Mesenchymal stem cell (in vitro differentiated cells and primary cell): ENCODE measurements around the gene IGFL4.

Source experiments
- DNase-seq: peaks from one replicate; pipeline ENCODE4 v3.0.0-alpha.2; 2013
- H2AFZ ChIP-seq: one replicate; pipeline ENCODE4 v1.6.1; 2013; ENCODE audit warnings: low read depth, mild to moderate bottlenecking, control low read depth, inconsistent platforms, low read length, moderate library complexity
- H2AK5ac ChIP-seq: 2 replicates; pipeline ENCODE4 v1.6.1; 2013; ENCODE audit warnings: low read length, moderate library complexity, mild to moderate bottlenecking, inconsistent platforms; ENCODE audit not compliant: severe bottlenecking
- H2BK120ac ChIP-seq: one replicate; pipeline ENCODE4 v1.6.1; 2013; ENCODE audit warnings: low read depth, mild to moderate bottlenecking, inconsistent platforms, low read length, moderate library complexity
- H2BK12ac ChIP-seq, 2 experiments: one replicate each; pipeline ENCODE4 v1.6.1; 2013; ENCODE audit warnings: inconsistent platforms in 2 of 2, low read length in 2 of 2, mild to moderate bottlenecking in 2 of 2, moderate library complexity in 2 of 2, control low read depth in 1 of 2
- H2BK15ac ChIP-seq: one replicate; pipeline ENCODE4 v1.6.1; 2013; ENCODE audit warnings: mild to moderate bottlenecking, low read depth, inconsistent platforms; ENCODE audit not compliant: poor library complexity, severe bottlenecking
- H2BK5ac ChIP-seq: 2 replicates; pipeline ENCODE4 v1.6.1; 2013; ENCODE audit warnings: low read depth, mild to moderate bottlenecking, low read length, control low read depth, inconsistent platforms; ENCODE audit not compliant: poor library complexity, severe bottlenecking
- H3K14ac ChIP-seq, 2 experiments: one replicate each; pipeline ENCODE4 v1.6.1; 2013; ENCODE audit warnings: inconsistent platforms in 2 of 2, low read length in 2 of 2, control low read depth in 1 of 2, mild to moderate bottlenecking in 1 of 2, moderate library complexity in 1 of 2
- H3K18ac ChIP-seq, 2 experiments: one replicate each; pipeline ENCODE4 v1.6.1; 2013; ENCODE audit warnings: inconsistent platforms in 2 of 2, low read length in 2 of 2, control low read depth in 1 of 2, low read depth in 1 of 2, mild to moderate bottlenecking in 1 of 2
- H3K23ac ChIP-seq, 2 experiments: one replicate each; pipeline ENCODE4 v1.6.1; 2013; ENCODE audit warnings: inconsistent platforms in 2 of 2, low read length in 2 of 2, mild to moderate bottlenecking in 2 of 2, moderate library complexity in 2 of 2, control low read depth in 1 of 2
- H3K27ac ChIP-seq: 2 replicates; pipeline ENCODE4 v1.5.1; 2013; ENCODE audit warnings: mild to moderate bottlenecking, moderate library complexity, low read length, control low read depth, inconsistent platforms; ENCODE audit not compliant: poor library complexity, severe bottlenecking
- H3K27me3 ChIP-seq, 2 experiments: 2 replicates each; pipeline versions ENCODE4 v1.6.1 to v1.7.0; 2013; ENCODE audit warnings: low read length in 2 of 2, mild to moderate bottlenecking in 2 of 2, moderate library complexity in 2 of 2, control low read depth in 1 of 2, inconsistent platforms in 1 of 2; ENCODE audit not compliant: control insufficient read depth in 1 of 2, insufficient read depth in 1 of 2
- H3K36me3 ChIP-seq, 2 experiments: 2 replicates each; pipeline versions ENCODE4 v1.6.1 to v1.7.0; 2013; ENCODE audit warnings: low read length in 2 of 2, control low read depth in 1 of 2, inconsistent platforms in 1 of 2, low read depth in 1 of 2, mild to moderate bottlenecking in 1 of 2; ENCODE audit not compliant: insufficient read depth in 2 of 2, control insufficient read depth in 1 of 2
- H3K4ac ChIP-seq, 2 experiments: one replicate each; pipeline ENCODE4 v1.6.1; 2013; ENCODE audit warnings: inconsistent platforms in 2 of 2, low read length in 2 of 2, mild to moderate bottlenecking in 2 of 2, moderate library complexity in 2 of 2, control low read depth in 1 of 2, low read depth in 1 of 2
- H3K4me1 ChIP-seq: 2 replicates; pipeline ENCODE4 v1.6.1; 2013; ENCODE audit warnings: low read depth, low read length, control low read depth; ENCODE audit not compliant: control insufficient read depth, insufficient read depth
- H3K4me2 ChIP-seq: 2 replicates; pipeline ENCODE4 v1.6.1; 2013; ENCODE audit warnings: low read length, mild to moderate bottlenecking, inconsistent platforms; ENCODE audit not compliant: poor library complexity, severe bottlenecking
- H3K4me3 ChIP-seq, 2 experiments: 2 replicates each; pipeline versions ENCODE4 v1.5.1 to v1.7.0; 2013; ENCODE audit warnings: low read length in 2 of 2, mild to moderate bottlenecking in 2 of 2, control low read depth in 1 of 2, low read depth in 1 of 2; ENCODE audit not compliant: insufficient read depth in 1 of 2
- H3K79me1 ChIP-seq: replicated peaks from 2 replicates; pipeline ENCODE4 v1.6.1; 2013; ENCODE audit warnings: mild to moderate bottlenecking, control low read depth, low read length, inconsistent platforms; ENCODE audit not compliant: poor library complexity, severe bottlenecking
- H3K9ac ChIP-seq: 2 replicates; pipeline ENCODE4 v1.7.0; 2013; ENCODE audit warnings: mild to moderate bottlenecking, low read length, moderate library complexity
- H3K9me3 ChIP-seq: 2 replicates; pipeline ENCODE4 v1.7.0; 2013; ENCODE audit warnings: mild to moderate bottlenecking, low read length; ENCODE audit not compliant: control insufficient read depth
- H4K8ac ChIP-seq: one replicate; pipeline ENCODE4 v1.6.1; 2013; ENCODE audit warnings: inconsistent platforms, mild to moderate bottlenecking, low read length, moderate library complexity
- H4K91ac ChIP-seq: one replicate; pipeline ENCODE4 v1.6.1; 2013; ENCODE audit warnings: mild to moderate bottlenecking, low read length, inconsistent platforms
- WGBS: methylation state at CpG from one replicate; pipeline ENCODE4 v1.1.7; 2013; ENCODE audit warnings: mixed read lengths; 5-methylcytosine and 5-hydroxymethylcytosine counted together
- small RNA-seq: library from polyadenylated mRNA; stranded (forward); fragments of <200 nt; extraction: miRNeasy Mini kit (QIAGEN cat#:217004); gene quantifications from one replicate; pipeline ENCODE3, GENCODE V24; 2013; ENCODE audit warnings: low read depth

Gene IGFL4

GRCh38 chr19:45990113-45990728, 50.6 kb downstream of the IGFL4 start:
- H2BK15ac ChIP-seq: no peak overlapping the region
- H3K9me3 ChIP-seq: no peaks in the 10 kb centered on the region
- H3K27ac ChIP-seq: no peak overlapping the region
- H2AK5ac ChIP-seq: no peak overlapping the region
- no peak overlapping the region for H3K9ac ChIP-seq
- H2BK5ac ChIP-seq: no peak overlapping the region
- no peak overlapping the region for H2BK12ac ChIP-seq
- H3K18ac ChIP-seq: no peak overlapping the region
- no peaks in the 10 kb centered on the region for H3K36me3 ChIP-seq
- no peak overlapping the region for H2AFZ ChIP-seq
- peaks cover 12 to 23% of the 10 kb centered on the region in 2 experiments for H3K27me3 ChIP-seq
- H4K91ac ChIP-seq: no peak overlapping the region
- no peaks in the 10 kb centered on the region for H3K79me1 ChIP-seq
- WGBS: 91% methylated on average over 10 of the region's 12 CpGs
- H3K4me1 ChIP-seq: no peaks in the 10 kb centered on the region
- no peak overlapping the region for H3K14ac ChIP-seq
- H3K4me2 ChIP-seq: no peak overlapping the region
- no peak for DNase-seq
- H3K23ac ChIP-seq: no peak overlapping the region
- H2BK120ac ChIP-seq: no peak overlapping the region
- peak overlapping the region in 1 of 2 experiments; percentile 16 for H3K4me3 ChIP-seq
- no peak overlapping the region for H3K4ac ChIP-seq
- H4K8ac ChIP-seq: no peak overlapping the region

Small RNAs within 50 kb of the gene (small RNA-seq; reads per million reads assigned to genes)
- gene MIR769: 4,487 reads per million, percentile 99 among the genes with 10 or more reads in this experiment
